Neural progenitor cell (in vitro differentiated cells): ENCODE results near the gene NAV1. TPM values are rescaled to one million over a fixed set of nuclear protein-coding genes. Genes with fewer than 3 reads are reported as not detected.

Source experiments
- DNase-seq: peaks from one replicate; pipeline ENCODE4 v3.0.0-alpha.2; 2016; ENCODE audit warnings: low spot score
- H2AFZ ChIP-seq: fragments of 200-600 bp; sonication (generic); replicated peaks from 2 replicates; pipeline ENCODE4 v1.6.1; 2016; ENCODE audit warnings: antibody characterized with exemption
- H3F3A ChIP-seq: fragments of 200-600 bp; sonication (generic); 2 replicates; pipeline ENCODE4 v1.6.1; 2016; ENCODE audit warnings: antibody characterized with exemption, low read depth
- H3K27ac ChIP-seq: fragments of 200-600 bp; sonication (generic); 2 replicates; pipeline ENCODE4 v1.5.1; 2016; ENCODE audit warnings: mild to moderate bottlenecking
- H3K27me3 ChIP-seq: fragments of 200-600 bp; sonication (generic); 2 replicates; pipeline ENCODE4 v1.6.1; 2016; ENCODE audit warnings: mild to moderate bottlenecking, moderate library complexity
- H3K36me3 ChIP-seq: fragments of 200-600 bp; sonication (generic); 2 replicates; pipeline ENCODE4 v1.5.1; 2016
- H3K4me1 ChIP-seq: fragments of 200-600 bp; sonication (generic); 2 replicates; pipeline ENCODE4 v1.6.1; 2016; ENCODE audit warnings: mixed run types
- H3K4me2 ChIP-seq: fragments of 200-600 bp; sonication (generic); 2 replicates; pipeline ENCODE4 v1.6.1; 2016
- H3K4me3 ChIP-seq: fragments of 200-600 bp; sonication (generic); 2 replicates; pipeline ENCODE4 v1.5.1; 2016
- H3K79me2 ChIP-seq: fragments of 200-600 bp; sonication (generic); 2 replicates; pipeline ENCODE4 v1.6.1; 2016; ENCODE audit warnings: low read depth
- H3K9ac ChIP-seq: fragments of 200-600 bp; sonication (generic); 2 replicates; pipeline ENCODE4 v1.6.1; 2016
- H3K9me3 ChIP-seq: fragments of 200-600 bp; sonication (generic); 2 replicates; pipeline ENCODE4 v1.5.1; 2016; ENCODE audit warnings: low read depth
- H4K20me1 ChIP-seq: fragments of 200-600 bp; sonication (generic); 2 replicates; pipeline ENCODE4 v1.6.1; 2016; ENCODE audit warnings: low read depth
- H3K27ac Mint-ChIP-seq: 3 replicates; pipeline ENCODE4 v1.8.0; 2021; ENCODE audit warnings: mixed read lengths
- H3K27me3 Mint-ChIP-seq: 2 replicates; pipeline ENCODE4 v1.8.0; 2022; ENCODE audit warnings: low read depth, mild to moderate bottlenecking, inconsistent platforms, moderate library complexity, mixed read lengths; ENCODE audit not compliant: insufficient read depth
- H3K36me3 Mint-ChIP-seq: 3 replicates; pipeline ENCODE4 v1.8.0; 2021; ENCODE audit warnings: mixed read lengths
- H3K4me1 Mint-ChIP-seq: 3 replicates; pipeline ENCODE4 v1.8.0; 2021; ENCODE audit warnings: mixed read lengths
- H3K4me3 Mint-ChIP-seq: 3 replicates; pipeline ENCODE4 v1.8.0; 2021; ENCODE audit warnings: mild to moderate bottlenecking, moderate library complexity, mixed read lengths
- H3K9me3 Mint-ChIP-seq: 3 replicates; pipeline ENCODE4 v1.8.0; 2020; ENCODE audit warnings: mixed read lengths
- CTCF ChIP-seq: fragments of 200-600 bp; sonication (generic); IDR thresholded peaks from 2 replicates; pipeline ENCODE4 v1.5.1; 2017; ENCODE audit warnings: antibody characterized with exemption, mild to moderate bottlenecking
- EZH2 ChIP-seq: fragments of 200-600 bp; sonication (generic); IDR thresholded peaks from 2 replicates; pipeline ENCODE4 v1.6.1; 2017; ENCODE audit warnings: antibody characterized with exemption, mild to moderate bottlenecking, moderate library complexity
- EZH2phosphoT487 ChIP-seq: fragments of 200-600 bp; sonication (generic); IDR thresholded peaks from 2 replicates; pipeline ENCODE4 v1.6.1; 2017; ENCODE audit warnings: antibody characterized with exemption
- total RNA-seq: library from RNA; depleted of rRNA; stranded (reverse); fragments of >200 nt; gene quantifications from 2 replicates; pipeline ENCODE4 v1.2.3, GENCODE V29; 2015; ENCODE audit warnings: low replicate concordance

Gene NAV1
- total RNA-seq, 1 donor from 2014 or later = 60.7 TPM

- TF ChIP-seq EZH2phosphoT487 = no peak
- TF ChIP-seq CTCF = no peak
- TF ChIP-seq EZH2 = no peak
- H3K36me3 ChIP-seq = no peaks in the 10 kb centered on the region
- no peaks in the 10 kb centered on the region for H3K9me3 ChIP-seq
- Mint-ChIP-seq H3K4me1 (peaks cover 41% of the 10 kb centered on the region), H3K9me3 (no peaks in the 10 kb centered on the region), H3K27me3 (peaks cover 5% of the 10 kb centered on the region), H3K4me3 (no peak within 1 kb of the TSS), H3K27ac (peak within 1 kb of the TSS; percentile 83), H3K36me3 (no peaks in the 10 kb centered on the region)
- H3K27me3 ChIP-seq = peaks cover 45% of the 10 kb centered on the region
- peak within 1 kb of the TSS; percentile 39 for H3K4me3 ChIP-seq
- no peak within 1 kb of the TSS for H3K27ac ChIP-seq
- peak; percentile 34 for DNase-seq
- peak within 1 kb of the TSS; percentile 75 for H3K4me2 ChIP-seq
- no peak within 1 kb of the TSS for H3K9ac ChIP-seq
- H3F3A ChIP-seq = peaks cover 20% of the 10 kb centered on the region
- H4K20me1 ChIP-seq = no peaks in the 10 kb centered on the region
- peaks cover 29% of the 10 kb centered on the region for H3K4me1 ChIP-seq
- H2AFZ ChIP-seq = no peak within 1 kb of the TSS
- no peaks in the 10 kb centered on the region for H3K79me2 ChIP-seq
Observed at GRCh38 chr1:201506557-201507359, 32.2 kb upstream of the NAV1 start, which contains the start of gene CSRP1. Gene CSRP1, minus strand, starts transcription at chr1:201507123. Its CDS starts 10,820 bp downstream, at chr1:201496303.

GRCh38 chr1:201507360-201507675, 31.6 kb upstream of the NAV1 start:
- Histone ChIP-seq H3K27me3 (peaks cover 45% of the 10 kb centered on the region), H3K4me1 (peaks cover 29% of the 10 kb centered on the region), H3K36me3 (no peaks in the 10 kb centered on the region), H3K27ac (no peak overlapping the region), H3K9me3 (no peaks in the 10 kb centered on the region), H3K4me2 (peak overlapping the region; percentile 75), H4K20me1 (no peaks in the 10 kb centered on the region), H3K4me3 (peak overlapping the region; percentile 39), H3F3A (peaks cover 22% of the 10 kb centered on the region), H2AFZ (no peak overlapping the region), H3K79me2 (no peaks in the 10 kb centered on the region), H3K9ac (no peak overlapping the region)
- TF ChIP-seq CTCF (no peak), EZH2 (no peak), EZH2phosphoT487 (no peak)
- H3K36me3 Mint-ChIP-seq = no peaks in the 10 kb centered on the region
- H3K27me3 Mint-ChIP-seq = peaks cover 3% of the 10 kb centered on the region
- H3K4me3 Mint-ChIP-seq = no peak overlapping the region
- peaks cover 44% of the 10 kb centered on the region for H3K4me1 Mint-ChIP-seq
- no peak for DNase-seq
- H3K27ac Mint-ChIP-seq = peak overlapping the region; percentile 25
- H3K9me3 Mint-ChIP-seq = no peaks in the 10 kb centered on the region

GRCh38 chr1:201508809-201509208, 30.1 kb upstream of the NAV1 start:
- no peak overlapping the region for H3K27ac Mint-ChIP-seq
- Histone ChIP-seq H3K79me2 (no peaks in the 10 kb centered on the region), H3K4me3 (no peak overlapping the region), H2AFZ (no peak overlapping the region), H3K4me1 (peaks cover 22% of the 10 kb centered on the region), H3F3A (peaks cover 22% of the 10 kb centered on the region), H3K9ac (no peak overlapping the region), H4K20me1 (no peaks in the 10 kb centered on the region), H3K9me3 (no peaks in the 10 kb centered on the region), H3K4me2 (no peak overlapping the region), H3K27ac (no peak overlapping the region), H3K36me3 (no peaks in the 10 kb centered on the region), H3K27me3 (peaks cover 45% of the 10 kb centered on the region)
- peaks cover 40% of the 10 kb centered on the region for H3K4me1 Mint-ChIP-seq
- TF ChIP-seq EZH2phosphoT487 = no peak
- TF ChIP-seq EZH2 = no peak
- TF ChIP-seq CTCF = no peak
- DNase-seq = no peak
- peaks cover 6% of the 10 kb centered on the region for H3K27me3 Mint-ChIP-seq
- H3K36me3 Mint-ChIP-seq = no peaks in the 10 kb centered on the region
- no peaks in the 10 kb centered on the region for H3K9me3 Mint-ChIP-seq
- no peak overlapping the region for H3K4me3 Mint-ChIP-seq
